Vagina (tissue), 2 donors: ENCODE data around the gene PDE4D.

Experiments
- CTCF ChIP-seq, 3 experiments: fragments of 450-650 bp in 2 of 3; fragments of 200-600 bp in 1 of 3; sonication (generic) in 1 of 3; IDR thresholded peaks; one replicate each; pipeline ENCODE4 v1.5.1; 2017 to 2019; ENCODE audit warnings: antibody characterized with exemption in 3 of 3, mild to moderate bottlenecking in 2 of 3, moderate library complexity in 2 of 3
- POLR2A ChIP-seq, 2 donors: fragments of 450-650 bp; IDR thresholded peaks; one replicate each; pipeline ENCODE4 v1.6.1; 2017; ENCODE audit warnings: antibody characterized with exemption in 2 of 2, mild to moderate bottlenecking in 2 of 2, moderate library complexity in 2 of 2

- no peak for TF ChIP-seq CTCF (IDR thresholded peaks at IDR 0.05)
- no peak for TF ChIP-seq POLR2A (IDR thresholded peaks at IDR 0.05)
These were observed 188.6 kb downstream of the PDE4D start for GRCh38 chr5:59704936-59705335.
